ENCODE results near the gene HSPA6.

The HSPA6 gene

DNA sequence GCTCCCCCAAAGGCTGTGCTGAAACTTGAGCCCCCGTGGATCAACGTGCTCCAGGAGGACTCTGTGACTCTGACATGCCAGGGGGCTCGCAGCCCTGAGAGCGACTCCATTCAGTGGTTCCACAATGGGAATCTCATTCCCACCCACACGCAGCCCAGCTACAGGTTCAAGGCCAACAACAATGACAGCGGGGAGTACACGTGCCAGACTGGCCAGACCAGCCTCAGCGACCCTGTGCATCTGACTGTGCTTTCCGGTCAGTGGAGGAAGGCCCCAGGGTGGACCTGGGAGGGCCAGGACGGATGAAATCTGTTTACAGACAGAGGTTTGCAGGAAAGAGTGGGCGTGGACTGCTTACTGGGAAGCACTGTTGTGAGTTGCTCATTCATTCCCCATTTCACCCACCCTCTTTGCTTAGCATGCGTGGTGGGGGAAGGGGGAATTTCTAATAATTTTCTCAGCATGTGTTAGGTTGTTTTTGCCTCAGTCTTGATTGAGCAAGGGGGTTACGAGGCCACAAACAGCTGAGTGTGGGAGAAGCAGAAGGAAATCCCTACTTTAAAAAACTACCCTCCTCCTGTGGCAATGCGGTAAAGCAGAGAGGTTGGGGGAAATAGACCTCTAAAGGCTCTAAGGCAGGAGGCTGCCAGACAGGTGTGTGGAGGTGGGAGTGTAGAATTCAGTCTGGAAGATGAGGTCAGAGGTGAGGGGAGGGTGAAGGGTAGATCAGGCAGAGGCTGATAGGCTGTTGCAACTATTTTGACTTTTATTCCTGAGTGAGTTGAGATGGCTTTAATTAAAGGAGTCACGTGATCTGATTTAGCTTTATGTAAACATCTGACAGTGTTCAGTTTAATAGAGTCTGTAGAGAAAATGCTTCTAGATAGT is 17.8 kb upstream of the HSPA6 start:
- no peak for TF ChIP-seq YY1 (IDR thresholded peaks at IDR 0.05; ENCODE audit: low read depth)
- TF ChIP-seq EGR1 (IDR thresholded peaks at IDR 0.05) = no peak
- TF ChIP-seq TCF12 (IDR thresholded peaks at IDR 0.05; ENCODE audit: low read depth) = no peak
- no peak for TF ChIP-seq ZBTB7A (IDR thresholded peaks at IDR 0.05; ENCODE audit: low read depth)
- TF ChIP-seq RAD21 (IDR thresholded peaks at IDR 0.05; ENCODE audit: low read depth) = no peak
- TF ChIP-seq, protein P1, sequence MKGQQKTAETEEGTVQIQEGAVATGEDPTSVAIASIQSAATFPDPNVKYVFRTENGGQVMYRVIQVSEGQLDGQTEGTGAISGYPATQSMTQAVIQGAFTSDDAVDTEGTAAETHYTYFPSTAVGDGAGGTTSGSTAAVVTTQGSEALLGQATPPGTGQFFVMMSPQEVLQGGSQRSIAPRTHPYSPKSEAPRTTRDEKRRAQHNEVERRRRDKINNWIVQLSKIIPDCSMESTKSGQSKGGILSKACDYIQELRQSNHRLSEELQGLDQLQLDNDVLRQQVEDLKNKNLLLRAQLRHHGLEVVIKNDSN (IDR thresholded peaks at IDR 0.05) = no peak
- no peak for TF ChIP-seq CREB1 (IDR thresholded peaks at IDR 0.05; ENCODE audit: low read depth)
- TF ChIP-seq, protein P2, sequence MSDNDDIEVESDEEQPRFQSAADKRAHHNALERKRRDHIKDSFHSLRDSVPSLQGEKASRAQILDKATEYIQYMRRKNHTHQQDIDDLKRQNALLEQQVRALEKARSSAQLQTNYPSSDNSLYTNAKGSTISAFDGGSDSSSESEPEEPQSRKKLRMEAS (IDR thresholded peaks at IDR 0.05) = no peak
- TF ChIP-seq, protein P3, sequence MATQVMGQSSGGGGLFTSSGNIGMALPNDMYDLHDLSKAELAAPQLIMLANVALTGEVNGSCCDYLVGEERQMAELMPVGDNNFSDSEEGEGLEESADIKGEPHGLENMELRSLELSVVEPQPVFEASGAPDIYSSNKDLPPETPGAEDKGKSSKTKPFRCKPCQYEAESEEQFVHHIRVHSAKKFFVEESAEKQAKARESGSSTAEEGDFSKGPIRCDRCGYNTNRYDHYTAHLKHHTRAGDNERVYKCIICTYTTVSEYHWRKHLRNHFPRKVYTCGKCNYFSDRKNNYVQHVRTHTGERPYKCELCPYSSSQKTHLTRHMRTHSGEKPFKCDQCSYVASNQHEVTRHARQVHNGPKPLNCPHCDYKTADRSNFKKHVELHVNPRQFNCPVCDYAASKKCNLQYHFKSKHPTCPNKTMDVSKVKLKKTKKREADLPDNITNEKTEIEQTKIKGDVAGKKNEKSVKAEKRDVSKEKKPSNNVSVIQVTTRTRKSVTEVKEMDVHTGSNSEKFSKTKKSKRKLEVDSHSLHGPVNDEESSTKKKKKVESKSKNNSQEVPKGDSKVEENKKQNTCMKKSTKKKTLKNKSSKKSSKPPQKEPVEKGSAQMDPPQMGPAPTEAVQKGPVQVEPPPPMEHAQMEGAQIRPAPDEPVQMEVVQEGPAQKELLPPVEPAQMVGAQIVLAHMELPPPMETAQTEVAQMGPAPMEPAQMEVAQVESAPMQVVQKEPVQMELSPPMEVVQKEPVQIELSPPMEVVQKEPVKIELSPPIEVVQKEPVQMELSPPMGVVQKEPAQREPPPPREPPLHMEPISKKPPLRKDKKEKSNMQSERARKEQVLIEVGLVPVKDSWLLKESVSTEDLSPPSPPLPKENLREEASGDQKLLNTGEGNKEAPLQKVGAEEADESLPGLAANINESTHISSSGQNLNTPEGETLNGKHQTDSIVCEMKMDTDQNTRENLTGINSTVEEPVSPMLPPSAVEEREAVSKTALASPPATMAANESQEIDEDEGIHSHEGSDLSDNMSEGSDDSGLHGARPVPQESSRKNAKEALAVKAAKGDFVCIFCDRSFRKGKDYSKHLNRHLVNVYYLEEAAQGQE (IDR thresholded peaks at IDR 0.05; ENCODE audit: low read depth) = no peak
- no peak for TF ChIP-seq TEAD4 (IDR thresholded peaks at IDR 0.05)
- TF ChIP-seq NFIC (IDR thresholded peaks at IDR 0.05) = no peak
- TF ChIP-seq CEBPB (IDR thresholded peaks at IDR 0.05) = no peak
- no peak for TF ChIP-seq EP300 (IDR thresholded peaks at IDR 0.05; ENCODE audit: borderline replicate concordance)
- TF ChIP-seq TAF1 (IDR thresholded peaks at IDR 0.05; ENCODE audit: low read depth) = no peak
- no peak for TF ChIP-seq FOXM1 (IDR thresholded peaks at IDR 0.05; ENCODE audit: borderline replicate concordance, low read depth)

DNA sequence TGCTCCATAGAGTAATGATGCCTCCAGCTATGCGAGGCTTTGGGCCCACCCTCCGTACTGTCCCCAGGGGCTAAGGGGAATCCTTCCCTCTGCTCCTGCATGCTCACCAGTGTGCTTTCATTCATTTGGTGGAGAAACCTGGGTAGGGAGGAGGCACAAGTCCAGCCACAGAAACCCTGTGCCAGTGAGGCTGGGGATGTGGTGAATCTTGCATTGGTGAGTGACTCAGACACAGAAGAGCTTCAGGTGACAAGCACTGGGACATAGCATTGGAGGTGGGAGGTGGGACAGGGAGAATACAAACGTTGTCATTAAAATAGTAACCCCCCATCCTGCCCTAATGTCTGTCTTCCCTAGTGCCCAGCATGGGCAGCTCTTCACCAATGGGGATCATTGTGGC is 13.9 kb upstream of the HSPA6 start:
- no peak for TF ChIP-seq EGR1 (IDR thresholded peaks at IDR 0.05)
- TF ChIP-seq FOXM1 (IDR thresholded peaks at IDR 0.05; ENCODE audit: borderline replicate concordance, low read depth) = no peak
- no peak for TF ChIP-seq CREB1 (IDR thresholded peaks at IDR 0.05; ENCODE audit: low read depth)
- TF ChIP-seq NFIC (IDR thresholded peaks at IDR 0.05) = no peak
- TF ChIP-seq RAD21 (IDR thresholded peaks at IDR 0.05; ENCODE audit: low read depth) = no peak
- no peak for TF ChIP-seq TAF1 (IDR thresholded peaks at IDR 0.05; ENCODE audit: low read depth)
- TF ChIP-seq YY1 (IDR thresholded peaks at IDR 0.05; ENCODE audit: low read depth) = no peak
- TF ChIP-seq ZBTB7A (IDR thresholded peaks at IDR 0.05; ENCODE audit: low read depth) = no peak
- TF ChIP-seq TEAD4 (IDR thresholded peaks at IDR 0.05) = no peak
- TF ChIP-seq EP300 (IDR thresholded peaks at IDR 0.05; ENCODE audit: borderline replicate concordance) = no peak
- TF ChIP-seq, protein P1 (IDR thresholded peaks at IDR 0.05) = no peak
- no peak for TF ChIP-seq CEBPB (IDR thresholded peaks at IDR 0.05)
- TF ChIP-seq, protein P2 (IDR thresholded peaks at IDR 0.05) = no peak
- TF ChIP-seq TCF12 (IDR thresholded peaks at IDR 0.05; ENCODE audit: low read depth) = no peak
- TF ChIP-seq, protein P3 (IDR thresholded peaks at IDR 0.05; ENCODE audit: low read depth) = no peak

DNA sequence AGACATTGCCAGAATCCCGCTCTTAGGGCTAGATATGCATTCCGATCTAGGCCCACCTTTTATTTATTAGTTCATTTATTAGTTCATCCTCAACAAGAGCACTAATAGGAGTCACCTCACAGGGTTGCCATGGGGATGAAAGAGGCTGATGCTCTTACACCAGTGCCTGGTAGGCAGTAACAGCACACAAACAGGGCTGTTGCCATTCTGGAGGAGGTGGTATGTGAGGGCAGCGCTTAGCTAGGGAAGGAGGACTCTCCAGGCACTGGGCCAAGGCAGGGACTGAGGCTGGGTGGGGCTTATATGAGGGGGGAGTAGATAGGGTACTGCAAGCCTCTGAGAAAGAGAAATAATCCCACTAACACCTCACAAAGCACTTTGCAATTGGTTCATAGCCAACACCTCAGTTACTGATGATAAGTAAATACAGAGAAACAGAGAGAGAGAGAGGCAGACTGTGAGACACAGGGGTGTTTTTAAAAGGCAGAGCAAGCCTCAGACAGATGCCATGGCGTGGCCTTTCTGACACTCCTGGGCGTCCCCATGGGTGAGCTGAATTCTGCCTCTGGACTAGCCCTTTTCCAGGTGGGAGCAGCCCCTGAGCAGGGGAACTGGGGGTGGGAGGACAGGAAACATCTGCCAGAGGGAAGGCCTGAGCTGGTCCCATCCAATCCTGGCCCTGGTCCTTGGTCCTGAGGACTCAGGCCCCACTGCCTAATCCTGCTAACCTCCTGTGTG is 13.2 kb upstream of the HSPA6 start:
- TF ChIP-seq, protein P1 (IDR thresholded peaks at IDR 0.05) = no peak

DNA sequence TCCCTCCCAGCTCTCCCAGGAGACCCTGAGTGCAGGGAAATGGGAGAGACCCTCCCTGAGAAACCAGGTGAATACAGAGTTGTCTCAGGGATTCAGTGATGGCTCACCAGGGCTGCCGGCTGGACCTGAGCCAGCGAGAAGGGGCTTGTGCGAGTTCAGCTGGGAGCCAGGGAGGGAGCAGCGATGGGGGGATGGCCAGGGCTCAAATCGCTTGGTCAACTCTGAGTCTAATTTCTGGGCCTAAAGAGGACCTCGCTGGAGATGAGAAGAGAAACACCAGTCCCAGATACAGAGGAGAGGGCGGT is 12.6 kb upstream of the HSPA6 start:
- TF ChIP-seq RAD21 (IDR thresholded peaks at IDR 0.05; ENCODE audit: low read depth) = no peak
- no peak for TF ChIP-seq FOXM1 (IDR thresholded peaks at IDR 0.05; ENCODE audit: borderline replicate concordance, low read depth)
- no peak for TF ChIP-seq CREB1 (IDR thresholded peaks at IDR 0.05; ENCODE audit: low read depth)
- TF ChIP-seq, protein P2 (IDR thresholded peaks at IDR 0.05) = no peak
- no peak for TF ChIP-seq NFIC (IDR thresholded peaks at IDR 0.05)

DNA sequence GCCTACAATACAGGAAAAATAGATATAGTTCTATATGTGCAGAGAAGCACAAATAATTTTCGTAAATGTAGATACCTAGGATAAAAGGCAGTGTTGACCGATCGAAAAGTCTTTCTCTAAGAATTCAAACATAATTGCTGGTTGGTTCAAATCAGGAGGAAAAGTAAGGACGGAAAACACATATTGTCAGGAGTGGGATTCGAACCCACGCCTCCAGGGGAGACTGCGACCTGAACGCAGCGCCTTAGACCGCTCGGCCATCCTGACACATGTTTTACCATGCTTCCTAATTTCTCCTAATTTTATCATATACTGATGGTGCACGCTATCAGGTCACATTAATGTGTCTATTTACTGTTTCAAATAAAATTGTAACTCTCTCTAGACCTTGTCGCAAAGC is 5.8 kb downstream of the HSPA6 start:
- peak; percentile 73 for TF ChIP-seq TEAD4 (IDR thresholded peaks at IDR 0.05)
